HepG2 (cell line): Measurements from ENCODE around the gene NRDE2. TPM values are rescaled to one million over a fixed set of nuclear protein-coding genes. Genes with fewer than 3 reads are reported as not detected.
A peak's percentile ranks its signal among the peaks of the same experiment; 100 is the strongest.

Experiments used
- ATAC-seq: fragments of 200-7000 bp; cut with Tn5 transposase; 3 replicates; pipeline ENCODE4 v1.9.1; 2020; ENCODE audit warnings: mild to moderate bottlenecking, moderate library complexity
- BruUV-seq: library from RNA; stranded (reverse); fragments of 400-500 nt; replicated peaks from 2 replicates; lab custom pipeline; 2021; lab: Mats Ljungman, UMichigan
- CTCF ChIA-PET: fragments of 300-600 bp; formaldehyde crosslinking; extraction: SDS; loops from one replicate; lab custom pipeline; 2021; ENCODE audit warnings: low total read pairs, inconsistent platforms, low intra/inter-chr PET ratio; lab: Yijun Ruan, JAX
- POLR2A ChIA-PET: fragments of 350-600 bp; sonication (Branson Sonifier 250); formaldehyde crosslinking; loops from one replicate; lab custom pipeline; 2020; ENCODE audit warnings: antibody characterized with exemption, inconsistent platforms; lab: Yijun Ruan, JAX
- DNase-seq: peaks from one replicate; pipeline ENCODE4 v3.0.0-alpha.2; 2015; ENCODE audit warnings: low spot score
- FAIRE-seq: peaks from 3 replicates; lab custom pipeline; 2011; peaks lifted over from hg19 to GRCh38; lab: Jason Lieb, UNC
- H2AFZ ChIP-seq: one replicate; pipeline ENCODE4 v1.6.1; 2011; ENCODE audit warnings: low read length, inconsistent platforms
- H3K27ac ChIP-seq: fragments of 300-600 bp; 3 replicates; pipeline ENCODE4 v1.8.0; 2011; ENCODE audit warnings: mixed run types, mild to moderate bottlenecking, mixed read lengths, low read length, inconsistent platforms; ENCODE audit not compliant: insufficient read depth; ENCODE audit errors: extremely low read length
- H3K27me3 ChIP-seq, 2 experiments: fragments of 200-600 bp in 1 of 2; 2 replicates in 1 of 2; 3 replicates in 1 of 2; pipeline versions ENCODE4 v1.6.0 to v1.8.0; 2011; ENCODE audit warnings: low read length in 2 of 2, mild to moderate bottlenecking in 2 of 2, moderate library complexity in 2 of 2, inconsistent platforms in 1 of 2; ENCODE audit not compliant: insufficient read depth in 2 of 2, control insufficient read depth in 1 of 2
- H3K36me3 ChIP-seq, 2 experiments: fragments of 200-600 bp in 1 of 2; replicated peaks in 1 of 2; 2 replicates in 1 of 2; 3 replicates in 1 of 2; pipeline versions ENCODE4 v1.5.1 to v1.8.0; 2011; ENCODE audit warnings: low read length in 2 of 2, inconsistent platforms in 1 of 2; ENCODE audit not compliant: insufficient read depth in 2 of 2, control insufficient read depth in 1 of 2
- H3K4me1 ChIP-seq: 2 replicates; pipeline ENCODE4 v1.5.1; 2012; ENCODE audit warnings: low read length, inconsistent platforms; ENCODE audit not compliant: insufficient read depth
- H3K4me2 ChIP-seq: 2 replicates; pipeline ENCODE4 v1.6.0; 2011; ENCODE audit warnings: low read depth, low read length, inconsistent platforms
- H3K4me3 ChIP-seq, 3 experiments: fragments of 200-600 bp in 1 of 3; sonication (generic), shearing (Covaris generic) in 1 of 3; replicated peaks in 1 of 3; 2 replicates each; pipeline ENCODE4 v1.5.1; 2011 to 2016; ENCODE audit warnings: low read length in 3 of 3, inconsistent platforms in 2 of 3, low read depth in 2 of 3, mild to moderate bottlenecking in 2 of 3, control low read depth in 1 of 3, mixed read lengths in 1 of 3; ENCODE audit not compliant: insufficient read depth in 1 of 3
- H3K79me2 ChIP-seq: one replicate; pipeline ENCODE4 v1.6.1; 2011; ENCODE audit warnings: low read length, inconsistent platforms; ENCODE audit not compliant: insufficient read depth
- H3K9ac ChIP-seq: 2 replicates; pipeline ENCODE4 v1.6.0; 2011; ENCODE audit warnings: mild to moderate bottlenecking, low read depth, low read length, inconsistent platforms; ENCODE audit not compliant: insufficient read depth
- H3K9me3 ChIP-seq: 2 replicates; pipeline ENCODE4 v1.5.1; 2012; ENCODE audit warnings: mild to moderate bottlenecking, low read length
- H4K20me1 ChIP-seq: 2 replicates; pipeline ENCODE4 v1.6.0; 2011; ENCODE audit warnings: inconsistent platforms, mild to moderate bottlenecking, low read length, moderate library complexity; ENCODE audit not compliant: insufficient read depth
- CEBPB ChIP-seq: IDR thresholded peaks from 2 replicates; pipeline ENCODE4 v1.6.1; 2011; ENCODE audit warnings: low read depth, low read length, improper control_type of control experiment, borderline replicate concordance
- CTCF ChIP-seq: sonication (generic); formaldehyde crosslinking; IDR thresholded peaks from 2 replicates; pipeline ENCODE4 v1.5.0; 2020; ENCODE audit warnings: mild to moderate bottlenecking, missing genetic modification reagents, moderate library complexity
- ELF3 ChIP-seq: IDR thresholded peaks from 2 replicates; pipeline ENCODE4 v1.6.1; 2016; ENCODE audit warnings: missing genetic modification reagents, missing compliant biosample characterization
- GATAD1 ChIP-seq: IDR thresholded peaks from 2 replicates; pipeline ENCODE4 v1.6.1; 2016; ENCODE audit warnings: missing genetic modification reagents, missing compliant biosample characterization
- LCORL ChIP-seq, 2 experiments: fragments of 450-650 bp in 1 of 2; sonication (generic) in 1 of 2; formaldehyde crosslinking in 1 of 2; IDR thresholded peaks; 2 replicates each; pipeline versions ENCODE4 v1.5.0 to v1.6.1; 2017 to 2020; ENCODE audit warnings: antibody characterized with exemption in 1 of 2, missing genetic modification reagents in 1 of 2
- MXI1 ChIP-seq: IDR thresholded peaks from 3 replicates; pipeline ENCODE4 v1.6.1; 2012; ENCODE audit warnings: low read depth, low read length, inconsistent platforms, borderline replicate concordance
- PRDM15 ChIP-seq: sonication (generic); formaldehyde crosslinking; IDR thresholded peaks from 2 replicates; pipeline ENCODE4 v1.4.0; 2020; ENCODE audit warnings: missing genetic modification reagents
- RFXANK ChIP-seq: IDR thresholded peaks from 2 replicates; pipeline ENCODE4 v1.6.1; 2016
- RFXAP ChIP-seq: sonication (generic); formaldehyde crosslinking; IDR thresholded peaks from 2 replicates; pipeline ENCODE4 v1.4.0; 2020; ENCODE audit warnings: missing genetic modification reagents, borderline replicate concordance
- SIN3A ChIP-seq: IDR thresholded peaks from 2 replicates; pipeline ENCODE4 v1.6.1; 2011; ENCODE audit warnings: low read depth, mild to moderate bottlenecking, control low read depth, low read length, borderline replicate concordance
- SIX4 ChIP-seq: sonication (generic); formaldehyde crosslinking; IDR thresholded peaks from 2 replicates; pipeline ENCODE4 v1.4.0; 2020; ENCODE audit warnings: missing genetic modification reagents
- SOX5 ChIP-seq: IDR thresholded peaks from 2 replicates; pipeline ENCODE4 v1.6.1; 2016; ENCODE audit warnings: borderline replicate concordance
- ZNF263 ChIP-seq: sonication (generic); formaldehyde crosslinking; IDR thresholded peaks from 2 replicates; pipeline ENCODE4 v1.4.0; 2020; ENCODE audit warnings: missing genetic modification reagents
- ZNF3 ChIP-seq: IDR thresholded peaks from 2 replicates; pipeline ENCODE4 v1.7.0; 2017; ENCODE audit warnings: inconsistent platforms
- ZNF615 ChIP-seq: sonication (generic); formaldehyde crosslinking; IDR thresholded peaks from 2 replicates; pipeline ENCODE4 v1.5.0; 2020; ENCODE audit warnings: mild to moderate bottlenecking, missing genetic modification reagents, borderline replicate concordance
- ZNF720 ChIP-seq: sonication (generic); formaldehyde crosslinking; IDR thresholded peaks from 2 replicates; pipeline ENCODE4 v1.4.0; 2020; ENCODE audit warnings: missing genetic modification reagents
- WGBS: methylation state at CpG from one replicate; pipeline ENCODE4 v1.1.6; 2017; ENCODE audit warnings: low lambda C conversion rate; 5-methylcytosine and 5-hydroxymethylcytosine counted together
- in situ Hi-C: cut with HindIII; loops from 2 replicates; pipeline ENCODE4 v1.10.0; 2017; ENCODE audit warnings: low pct_unique_long_range_greater_than_20kb; ENCODE audit not compliant: extremely low pct_ligation_motif_present
- intact Hi-C: fragments of 100-400 bp; cut with micrococcal nuclease; formaldehyde crosslinking; loops from one replicate; pipeline ENCODE4 v1.10.0; 2022; ENCODE audit not compliant: unreplicated experiment
- polyA plus RNA-seq, 8 experiments: library from polyadenylated mRNA; depleted of rRNA in 3 of 8; stranded (reverse) in 7 of 8; unstranded in 1 of 8; fragments of >200 nt; fragmentation: Illumina TruSeq in 4 of 8; extraction: Trizol in 4 of 8; gene quantifications; 2 replicates each; pipeline versions ENCODE4 v1.2.1 to v1.2.3, GENCODE V29; 2011 to 2016; ENCODE audit warnings: low read depth in 4 of 8, missing spikeins in 1 of 8, mixed read lengths in 1 of 8; ENCODE audit not compliant: insufficient read depth in 1 of 8
- total RNA-seq, 5 experiments: library from RNA; depleted of rRNA; stranded (reverse); fragments of >200 nt; fragmentation: Illumina TruSeq; extraction: Trizol; gene quantifications; 2 replicates each; pipeline ENCODE4 v1.2.3, GENCODE V29; 2016; ENCODE audit warnings: low read depth in 1 of 5

The NRDE2 gene
- total and polyA plus RNA-seq, 2 of the 13 experiments (the other 11 are each of a cell fraction or from before 2014, with no cell fraction given), result 5.6 to 12.5 TPM

GRCh38 chr14:90368946-90369721 lies 37.4 kb upstream of the NRDE2 start:
- CTCF ChIA-PET, result no interaction called here
- ATAC-seq, result peak; percentile 90
- H3K36me3 ChIP-seq, result no peaks in the 10 kb centered on the region
- in situ Hi-C loops, result no loop called here
- no peaks in the 10 kb centered on the region for H3K9me3 ChIP-seq
- H3K79me2 ChIP-seq, result no peaks in the 10 kb centered on the region
- no peak overlapping the region for H3K4me2 ChIP-seq
- H3K27ac ChIP-seq, result no peak overlapping the region
- no peak overlapping the region for H3K4me3 ChIP-seq
- peak; percentile 73 for DNase-seq
- no peaks in the 10 kb centered on the region for H3K27me3 ChIP-seq
- POLR2A ChIA-PET, result interaction anchor here (1.5 kb wide), 1 partner anchor 13 kb away, joined by 6 read pairs; no protein-coding TSS in a partner anchor
- BruUV-seq, result no TSS peak
- H2AFZ ChIP-seq, result no peak overlapping the region
- peak; percentile 83 for FAIRE-seq
- peaks cover 27% of the 10 kb centered on the region for H3K4me1 ChIP-seq
- H3K9ac ChIP-seq, result no peak overlapping the region
- WGBS, result 0% methylated on average over 1 of the region's 1 CpG
- no peaks in the 10 kb centered on the region for H4K20me1 ChIP-seq
- intact Hi-C loops, result loop anchor here (2.0 kb wide), 1 partner anchor 14 kb away; no protein-coding TSS in a partner anchor
- TF ChIP-seq PRDM15 (CRISPR knock-in tag) (0 out of 2 replicates have a peak, but pooled peaks have one; percentile 25), CTCF (CRISPR knock-in tag) (peak; percentile 38), CEBPB (peak; percentile 1; the same call in 1 of the 2 replicates), ZNF263 (peak; percentile 70), ELF3 (CRISPR knock-in tag) (peak; percentile 62; the same call in 1 of the 2 replicates), ZNF720 (CRISPR knock-in tag) (no peak), MXI1 (peak; percentile 39; the same call in 1 of the 3 replicates), ZNF3 (peak; percentile 59; the same call in 1 of the 2 replicates), SIX4 (CRISPR knock-in tag) (no peak), LCORL (IDR thresholded peaks at IDR 0.05) (no peak), LCORL (CRISPR knock-in tag; IDR thresholded peaks at IDR 0.05) (no peak), SOX5 (CRISPR knock-in tag) (peak; percentile 56; the same call in 1 of the 2 replicates), RFXANK (CRISPR knock-in tag) (no peak), RFXAP (CRISPR knock-in tag) (no peak), GATAD1 (CRISPR knock-in tag) (no peak), ZNF615 (CRISPR knock-in tag) (no peak), SIN3A (no peak)
